IMR-90 (cell line): ENCODE data around the gene ALX4. TPM values are rescaled to one million over a fixed set of nuclear protein-coding genes. Genes with fewer than 3 reads are reported as not detected.

ENCODE experiments used
- ATAC-seq: fragments of 200-7000 bp; cut with Tn5 transposase; 2 replicates; pipeline ENCODE4 v1.9.1; 2020; ENCODE audit warnings: low read depth, mild to moderate bottlenecking, moderate library complexity
- BruUV-seq: library from RNA; stranded (reverse); fragments of 400-500 nt; replicated peaks from 2 replicates; lab custom pipeline; 2021; lab: Mats Ljungman, UMichigan
- CTCF ChIA-PET: fragments of 300-600 bp; formaldehyde crosslinking; extraction: SDS; loops from one replicate; lab custom pipeline; 2021; ENCODE audit warnings: antibody characterized with exemption; lab: Yijun Ruan, JAX
- POLR2A ChIA-PET: fragments of 300-600 bp; sonication (Branson Sonifier 250); formaldehyde crosslinking; loops from one replicate; lab custom pipeline; 2022; ENCODE audit warnings: antibody characterized with exemption; ENCODE audit not compliant: unreplicated experiment; lab: Charles Lee
- DNase-seq: peaks from one replicate; pipeline ENCODE4 v3.0.0; 2013
- H2AFZ ChIP-seq: replicated peaks from 2 replicates; pipeline ENCODE3; 2013; ENCODE audit warnings: low read length, mild to moderate bottlenecking; ENCODE audit not compliant: poor library complexity
- H2AK5ac ChIP-seq: 2 replicates; pipeline ENCODE4 v1.6.1; 2013; ENCODE audit warnings: low read depth, low read length, inconsistent platforms
- H2AK9ac ChIP-seq: replicated peaks from 2 replicates; pipeline ENCODE3; 2013; ENCODE audit warnings: mild to moderate bottlenecking, low read depth, low read length, moderate library complexity; ENCODE audit not compliant: poor library complexity
- H2BK120ac ChIP-seq: 2 replicates; pipeline ENCODE4 v1.6.1; 2013; ENCODE audit warnings: low read depth, low read length, inconsistent platforms
- H2BK15ac ChIP-seq: 3 replicates; pipeline ENCODE4 v1.6.1; 2013; ENCODE audit warnings: low read depth, low read length, inconsistent platforms
- H2BK20ac ChIP-seq: 2 replicates; pipeline ENCODE4 v1.6.1; 2013; ENCODE audit warnings: low read depth, mild to moderate bottlenecking, inconsistent platforms, low read length, moderate library complexity
- H2BK5ac ChIP-seq: 2 replicates; pipeline ENCODE4 v1.6.1; 2013; ENCODE audit warnings: mild to moderate bottlenecking, low read depth, low read length, inconsistent platforms; ENCODE audit not compliant: poor library complexity, severe bottlenecking
- H3K14ac ChIP-seq: replicated peaks from 2 replicates; pipeline ENCODE4 v1.6.1; 2013; ENCODE audit warnings: low read depth, low read length, inconsistent platforms
- H3K18ac ChIP-seq: 2 replicates; pipeline ENCODE4 v1.6.1; 2013; ENCODE audit warnings: low read depth, low read length, control low read depth
- H3K23ac ChIP-seq: 2 replicates; pipeline ENCODE4 v1.6.1; 2013; ENCODE audit warnings: low read depth, low read length, inconsistent platforms
- H3K27ac ChIP-seq: 2 replicates; pipeline ENCODE4 v1.5.1; 2013; ENCODE audit warnings: mild to moderate bottlenecking, control low read depth, low read length; ENCODE audit not compliant: insufficient read depth
- H3K27me3 ChIP-seq: 2 replicates; pipeline ENCODE4 v1.6.1; 2013; ENCODE audit warnings: low read length; ENCODE audit not compliant: control insufficient read depth, insufficient read depth
- H3K36me3 ChIP-seq: 2 replicates; pipeline ENCODE4 v1.6.1; 2013; ENCODE audit warnings: low read length, mixed read lengths; ENCODE audit not compliant: control insufficient read depth, insufficient read depth
- H3K4ac ChIP-seq: 2 replicates; pipeline ENCODE4 v1.6.1; 2013; ENCODE audit warnings: low read depth, low read length, inconsistent platforms
- H3K4me1 ChIP-seq: 2 replicates; pipeline ENCODE4 v1.6.1; 2013; ENCODE audit warnings: low read length, mixed read lengths; ENCODE audit not compliant: control insufficient read depth, insufficient read depth
- H3K4me2 ChIP-seq: 2 replicates; pipeline ENCODE4 v1.6.1; 2013; ENCODE audit warnings: low read depth, mild to moderate bottlenecking, control low read depth, low read length, moderate library complexity
- H3K4me3 ChIP-seq: 2 replicates; pipeline ENCODE4 v1.5.1; 2013; ENCODE audit warnings: low read depth, mild to moderate bottlenecking, control low read depth, low read length, moderate library complexity; ENCODE audit not compliant: insufficient read depth
- H3K56ac ChIP-seq: 2 replicates; pipeline ENCODE4 v1.6.1; 2013; ENCODE audit warnings: low read length, inconsistent platforms; ENCODE audit not compliant: insufficient read depth; ENCODE audit errors: extremely low read depth
- H3K79me1 ChIP-seq, 2 experiments: 2 replicates each; pipeline ENCODE4 v1.6.1; 2013; ENCODE audit warnings: low read length in 2 of 2, inconsistent platforms in 1 of 2, low read depth in 1 of 2
- H3K9ac ChIP-seq: 2 replicates; pipeline ENCODE4 v1.6.1; 2013; ENCODE audit warnings: low read depth, low read length, control low read depth
- H3K9me1 ChIP-seq: 2 replicates; pipeline ENCODE4 v1.6.1; 2013; ENCODE audit warnings: low read length, inconsistent platforms; ENCODE audit not compliant: insufficient read depth
- H3K9me3 ChIP-seq: 2 replicates; pipeline ENCODE4 v1.6.1; 2013; ENCODE audit warnings: low read length; ENCODE audit not compliant: control insufficient read depth, insufficient read depth
- H4K20me1 ChIP-seq: 2 replicates; pipeline ENCODE4 v1.6.1; 2013; ENCODE audit warnings: low read length, inconsistent platforms; ENCODE audit not compliant: insufficient read depth
- H4K5ac ChIP-seq: 2 replicates; pipeline ENCODE4 v1.6.1; 2013; ENCODE audit warnings: mild to moderate bottlenecking, low read depth, low read length, control low read depth
- H4K8ac ChIP-seq, 2 experiments: 2 replicates each; pipeline ENCODE4 v1.6.1; 2013; ENCODE audit warnings: low read depth in 2 of 2, low read length in 2 of 2, control low read depth in 1 of 2, inconsistent platforms in 1 of 2
- H4K91ac ChIP-seq: 2 replicates; pipeline ENCODE4 v1.6.1; 2013; ENCODE audit warnings: low read depth, low read length, inconsistent platforms; ENCODE audit not compliant: insufficient read depth
- BHLHE40 ChIP-seq: fragments of 150-350 bp; IDR thresholded peaks from 2 replicates; pipeline ENCODE4 v1.6.1; 2016; ENCODE audit warnings: mild to moderate bottlenecking, low read depth, low read length
- CEBPB ChIP-seq: IDR thresholded peaks from 2 replicates; pipeline ENCODE4 v1.6.1; 2012; ENCODE audit warnings: low read depth, low read length, improper control_type of control experiment
- CHD1 ChIP-seq: IDR thresholded peaks from 2 replicates; pipeline ENCODE4 v1.6.1; 2012; ENCODE audit warnings: low read depth, low read length, improper control_type of control experiment
- FOS ChIP-seq: fragments of 150-350 bp; IDR thresholded peaks from 2 replicates; pipeline ENCODE4 v1.6.1; 2016; ENCODE audit warnings: low read depth, low read length
- MAFK ChIP-seq: IDR thresholded peaks from 2 replicates; pipeline ENCODE4 v1.6.1; 2012; ENCODE audit warnings: low read depth, low read length, improper control_type of control experiment
- MAZ ChIP-seq: IDR thresholded peaks from 2 replicates; pipeline ENCODE4 v1.6.1; 2012; ENCODE audit warnings: low read depth, mild to moderate bottlenecking, low read length, improper control_type of control experiment, moderate library complexity, borderline replicate concordance
- MXI1 ChIP-seq: IDR thresholded peaks from 2 replicates; pipeline ENCODE4 v1.6.1; 2012; ENCODE audit warnings: low read depth, mild to moderate bottlenecking, low read length, moderate library complexity, borderline replicate concordance
- NFE2L2 ChIP-seq: fragments of 150-350 bp; IDR thresholded peaks from 2 replicates; pipeline ENCODE4 v1.6.1; 2016; ENCODE audit warnings: low read depth, mild to moderate bottlenecking, low read length
- POLR2A ChIP-seq: IDR thresholded peaks from 2 replicates; pipeline ENCODE4 v1.6.1; 2012; ENCODE audit warnings: mild to moderate bottlenecking, low read depth, low read length
- RAD21 ChIP-seq: IDR thresholded peaks from 2 replicates; pipeline ENCODE4 v1.6.1; 2012; ENCODE audit warnings: low read length, improper control_type of control experiment
- RCOR1 ChIP-seq: IDR thresholded peaks from 2 replicates; pipeline ENCODE4 v1.6.1; 2012; ENCODE audit warnings: mild to moderate bottlenecking, low read length, improper control_type of control experiment; ENCODE audit not compliant: insufficient replicate concordance
- RFX5 ChIP-seq: IDR thresholded peaks from 2 replicates; pipeline ENCODE4 v1.8.0; 2012; ENCODE audit warnings: low read depth, mild to moderate bottlenecking, low read length, moderate library complexity
- SMC3 ChIP-seq: fragments of 150-350 bp; IDR thresholded peaks from 2 replicates; pipeline ENCODE4 v1.6.1; 2016; ENCODE audit warnings: low read depth, mild to moderate bottlenecking, antibody characterized with exemption, low read length, moderate library complexity
- WGBS, 2 experiments: methylation state at CpG; one replicate each; pipeline versions ENCODE4 v1.1.5 to v1.1.7; 2013; ENCODE audit warnings: missing lambda C conversion rate in 2 of 2; ENCODE audit not compliant: insufficient read length in 1 of 2; ENCODE audit errors: extremely low coverage in 2 of 2; 5-methylcytosine and 5-hydroxymethylcytosine counted together
- dilution Hi-C: fragments of 300-500 bp; cut with HindIII; formaldehyde crosslinking; loops from one replicate; pipeline ENCODE4 v1.14.3; 2018; ENCODE audit warnings: low sequenced_read_pairs; ENCODE audit not compliant: unreplicated experiment
- in situ Hi-C: fragments of 300-500 bp; cut with MboI; formaldehyde crosslinking; loops from 3 replicates; pipeline ENCODE4 v1.14.3; 2019; ENCODE audit warnings: low sequenced_read_pairs, inconsistent platforms, mixed read lengths
- intact Hi-C: fragments of 100-400 bp; cut with micrococcal nuclease; formaldehyde crosslinking; loops from 2 replicates; pipeline ENCODE4 v1.10.0; 2022
- polyA plus RNA-seq, 3 experiments: library from polyadenylated mRNA; depleted of rRNA; stranded (reverse); fragments of >200 nt; gene quantifications; 2 replicates each; pipeline ENCODE4 v1.2.3, GENCODE V29; 2012; ENCODE audit warnings: low replicate concordance in 1 of 3
- total RNA-seq: library from RNA; depleted of rRNA; stranded (reverse); fragments of >200 nt; gene quantifications from 2 replicates; pipeline ENCODE4 v1.2.3, GENCODE V29; 2012
- TF ChIP-seq, protein P1 (sequence below): fragments of 150-350 bp; IDR thresholded peaks from 2 replicates; pipeline ENCODE4 v1.6.1; 2016; ENCODE audit warnings: low read depth, mild to moderate bottlenecking, low read length, moderate library complexity, borderline replicate concordance
- TF ChIP-seq, protein P2 (sequence below): fragments of 150-350 bp; IDR thresholded peaks from 2 replicates; pipeline ENCODE4 v1.6.1; 2017; ENCODE audit warnings: mild to moderate bottlenecking, antibody characterized with exemption, low read length, low read depth
- TF ChIP-seq, protein P3 (sequence below): conservative IDR thresholded peaks from 2 replicates; pipeline ENCODE4 v1.5.1; 2012; ENCODE audit warnings: mild to moderate bottlenecking, low read depth, low read length, improper control_type of control experiment

Gene ALX4
- total and polyA plus RNA-seq, 2 of the 4 experiments (the other 2 are of a cell fraction) = not detected

DNA sequence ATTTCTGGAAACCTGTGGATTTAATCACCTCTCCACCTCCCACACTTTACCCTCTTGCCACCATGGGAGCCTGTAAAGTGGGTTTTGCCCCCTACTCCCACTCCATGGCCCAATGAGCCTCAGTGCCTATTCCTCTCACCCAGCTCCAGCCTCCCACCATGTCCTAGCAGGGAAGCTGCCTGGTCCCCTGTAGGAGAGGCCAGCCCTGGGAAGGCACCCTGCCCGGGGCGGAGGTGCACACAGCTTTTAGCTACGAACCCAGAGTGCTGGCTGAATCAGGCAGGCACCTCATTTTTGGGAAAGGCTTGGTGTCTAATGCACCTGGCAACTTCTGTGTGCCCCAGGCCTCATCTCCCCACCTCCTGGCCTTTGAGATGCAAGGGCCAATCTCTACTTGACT lies 35.8 kb upstream of the ALX4 start:
- Histone ChIP-seq H3K27me3 (peaks cover 43% of the 10 kb centered on the region), H4K91ac (no peak overlapping the region), H3K4me3 (no peak overlapping the region), H2AK5ac (no peak overlapping the region), H3K23ac (no peak overlapping the region), H3K4me1 (no peaks in the 10 kb centered on the region), H4K20me1 (no peaks in the 10 kb centered on the region), H3K79me1 (no peaks in the 10 kb centered on the region), H3K18ac (no peak overlapping the region), H3K14ac (no peak overlapping the region), H2BK15ac (no peak overlapping the region), H2BK20ac (no peak overlapping the region), H2AFZ (no peak overlapping the region), H3K9ac (no peak overlapping the region), H3K9me1 (no peaks in the 10 kb centered on the region), H4K5ac (no peak overlapping the region), H2AK9ac (no peak overlapping the region), H2BK5ac (no peak overlapping the region), H3K4ac (no peak overlapping the region), H3K27ac (no peak overlapping the region), H3K4me2 (no peak overlapping the region), H3K9me3 (no peaks in the 10 kb centered on the region), H2BK120ac (no peak overlapping the region), H3K56ac (no peak overlapping the region), H4K8ac (no peak overlapping the region), H3K36me3 (no peaks in the 10 kb centered on the region)
- ChIA-PET CTCF (no interaction called here), POLR2A (no interaction called here)
- WGBS, 2 experiments = 40% methylated on average over 3 of the region's 3 CpGs; no CpG with 5 or more reads in 1 of the 2 experiments
- TF ChIP-seq MAFK (no peak), MXI1 (no peak), SMC3 (no peak), BHLHE40 (no peak), FOS (no peak), NFE2L2 (no peak), POLR2A (no peak), CHD1 (no peak), RFX5 (no peak), CEBPB (no peak), MAZ (no peak), RAD21 (no peak), RCOR1 (no peak)
- TF ChIP-seq, protein P1, sequence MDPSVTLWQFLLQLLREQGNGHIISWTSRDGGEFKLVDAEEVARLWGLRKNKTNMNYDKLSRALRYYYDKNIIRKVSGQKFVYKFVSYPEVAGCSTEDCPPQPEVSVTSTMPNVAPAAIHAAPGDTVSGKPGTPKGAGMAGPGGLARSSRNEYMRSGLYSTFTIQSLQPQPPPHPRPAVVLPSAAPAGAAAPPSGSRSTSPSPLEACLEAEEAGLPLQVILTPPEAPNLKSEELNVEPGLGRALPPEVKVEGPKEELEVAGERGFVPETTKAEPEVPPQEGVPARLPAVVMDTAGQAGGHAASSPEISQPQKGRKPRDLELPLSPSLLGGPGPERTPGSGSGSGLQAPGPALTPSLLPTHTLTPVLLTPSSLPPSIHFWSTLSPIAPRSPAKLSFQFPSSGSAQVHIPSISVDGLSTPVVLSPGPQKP = no peak
- TF ChIP-seq, protein P2, sequence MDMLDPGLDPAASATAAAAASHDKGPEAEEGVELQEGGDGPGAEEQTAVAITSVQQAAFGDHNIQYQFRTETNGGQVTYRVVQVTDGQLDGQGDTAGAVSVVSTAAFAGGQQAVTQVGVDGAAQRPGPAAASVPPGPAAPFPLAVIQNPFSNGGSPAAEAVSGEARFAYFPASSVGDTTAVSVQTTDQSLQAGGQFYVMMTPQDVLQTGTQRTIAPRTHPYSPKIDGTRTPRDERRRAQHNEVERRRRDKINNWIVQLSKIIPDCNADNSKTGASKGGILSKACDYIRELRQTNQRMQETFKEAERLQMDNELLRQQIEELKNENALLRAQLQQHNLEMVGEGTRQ = no peak
- TF ChIP-seq, protein P3, sequence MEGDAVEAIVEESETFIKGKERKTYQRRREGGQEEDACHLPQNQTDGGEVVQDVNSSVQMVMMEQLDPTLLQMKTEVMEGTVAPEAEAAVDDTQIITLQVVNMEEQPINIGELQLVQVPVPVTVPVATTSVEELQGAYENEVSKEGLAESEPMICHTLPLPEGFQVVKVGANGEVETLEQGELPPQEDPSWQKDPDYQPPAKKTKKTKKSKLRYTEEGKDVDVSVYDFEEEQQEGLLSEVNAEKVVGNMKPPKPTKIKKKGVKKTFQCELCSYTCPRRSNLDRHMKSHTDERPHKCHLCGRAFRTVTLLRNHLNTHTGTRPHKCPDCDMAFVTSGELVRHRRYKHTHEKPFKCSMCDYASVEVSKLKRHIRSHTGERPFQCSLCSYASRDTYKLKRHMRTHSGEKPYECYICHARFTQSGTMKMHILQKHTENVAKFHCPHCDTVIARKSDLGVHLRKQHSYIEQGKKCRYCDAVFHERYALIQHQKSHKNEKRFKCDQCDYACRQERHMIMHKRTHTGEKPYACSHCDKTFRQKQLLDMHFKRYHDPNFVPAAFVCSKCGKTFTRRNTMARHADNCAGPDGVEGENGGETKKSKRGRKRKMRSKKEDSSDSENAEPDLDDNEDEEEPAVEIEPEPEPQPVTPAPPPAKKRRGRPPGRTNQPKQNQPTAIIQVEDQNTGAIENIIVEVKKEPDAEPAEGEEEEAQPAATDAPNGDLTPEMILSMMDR = no peak
- no peak for ATAC-seq
- in situ Hi-C loops = no loop called here
- intact Hi-C loops = no loop called here
- no peak for DNase-seq
- BruUV-seq = no TSS peak
- dilution Hi-C loops = no loop called here
